ENCODE data around the gene ZNF541.
A peak's percentile ranks its signal among the peaks of the same experiment; 100 is the strongest.

ZNF541 gene

GRCh38 chr19:47582320-47582909 is 9.5 kb upstream of the ZNF541 start:
- Histone ChIP-seq H3K4me3 (ENCODE audit: low read depth, low read length) (no peak overlapping the region), H3K14ac (ENCODE audit: low read length) (no peak overlapping the region), H4K91ac (ENCODE audit: low read depth, low read length) (no peak overlapping the region), H3K9me3 (ENCODE audit: insufficient read depth, low read depth, low read length) (peaks cover 9% of the 10 kb centered on the region), H3K27ac (ENCODE audit: low read depth, low read length) (no peak overlapping the region), H3K23ac (ENCODE audit: low read length) (no peak overlapping the region), H3K18ac (ENCODE audit: low read length) (no peak overlapping the region), H3K79me2 (ENCODE audit: control insufficient read depth, insufficient read depth, low read length, poor library complexity) (no peaks in the 10 kb centered on the region), H3K9ac (ENCODE audit: low read length) (no peak overlapping the region), H4K8ac (ENCODE audit: low read depth, low read length) (no peak overlapping the region), H4K12ac (ENCODE audit: low read depth, low read length) (no peak overlapping the region), H3K4me1 (ENCODE audit: control insufficient read depth in 1 of 2, insufficient read depth in 2 of 2, low read length in 2 of 2) (peaks cover 5% of the 10 kb centered on the region in 2 experiments), H2BK12ac (ENCODE audit: low read length) (no peak overlapping the region), H2BK120ac (ENCODE audit: insufficient read depth, low read length, poor library complexity) (no peak overlapping the region), H3K27me3 (ENCODE audit: insufficient read depth, low read length) (no peaks in the 10 kb centered on the region), H3K36me3 (ENCODE audit: control insufficient read depth in 1 of 2, insufficient read depth in 2 of 2, low read length in 2 of 2) (peaks cover 2% of the 10 kb centered on the region in 2 experiments), H2AK5ac (ENCODE audit: low read length) (no peak overlapping the region), H3K79me1 (ENCODE audit: low read length) (peaks cover 2% of the 10 kb centered on the region), H3K4ac (ENCODE audit: low read depth, low read length) (no peak overlapping the region), H2BK5ac (ENCODE audit: low read depth, low read length, poor library complexity) (no peak overlapping the region), H2AFZ (ENCODE audit: insufficient read depth, low read length, poor library complexity) (no peak overlapping the region), H3K4me2 (ENCODE audit: low read length) (no peak overlapping the region)
- no CpG with 5 or more reads among the region's 6 CpGs for WGBS (ENCODE audit: extremely low coverage, insufficient coverage, insufficient read length)
- DNase-seq = no peak

GRCh38 chr19:47581605-47582319 is 8.8 kb upstream of the ZNF541 start:
- no peak for DNase-seq
- no CpG with 5 or more reads among the region's 6 CpGs for WGBS (ENCODE audit: extremely low coverage, insufficient coverage, insufficient read length)
- peaks cover 2% of the 10 kb centered on the region in 2 experiments for H3K36me3 ChIP-seq (ENCODE audit: control insufficient read depth in 1 of 2, insufficient read depth in 2 of 2, low read length in 2 of 2)

GRCh38 chr19:47580397-47580796 is 7.4 kb upstream of the ZNF541 start:
- Histone ChIP-seq H3K4me3 (ENCODE audit: low read depth, low read length) (no peak overlapping the region), H3K14ac (ENCODE audit: low read length) (no peak overlapping the region), H3K4me1 (ENCODE audit: control insufficient read depth in 1 of 2, insufficient read depth in 2 of 2, low read length in 2 of 2) (peaks cover 5% of the 10 kb centered on the region in 2 experiments), H2BK5ac (ENCODE audit: low read depth, low read length, poor library complexity) (no peak overlapping the region), H2AFZ (ENCODE audit: insufficient read depth, low read length, poor library complexity) (no peak overlapping the region), H3K79me1 (ENCODE audit: low read length) (peaks cover 2% of the 10 kb centered on the region), H3K9ac (ENCODE audit: low read length) (no peak overlapping the region), H4K12ac (ENCODE audit: low read depth, low read length) (no peak overlapping the region), H2BK120ac (ENCODE audit: insufficient read depth, low read length, poor library complexity) (no peak overlapping the region), H3K18ac (ENCODE audit: low read length) (no peak overlapping the region), H3K79me2 (ENCODE audit: control insufficient read depth, insufficient read depth, low read length, poor library complexity) (no peaks in the 10 kb centered on the region), H4K8ac (ENCODE audit: low read depth, low read length) (no peak overlapping the region), H3K9me3 (ENCODE audit: insufficient read depth, low read depth, low read length) (no peaks in the 10 kb centered on the region), H3K23ac (ENCODE audit: low read length) (no peak overlapping the region), H3K4me2 (ENCODE audit: low read length) (no peak overlapping the region), H2AK5ac (ENCODE audit: low read length) (no peak overlapping the region), H3K4ac (ENCODE audit: low read depth, low read length) (no peak overlapping the region), H2BK12ac (ENCODE audit: low read length) (no peak overlapping the region), H3K36me3 (ENCODE audit: control insufficient read depth in 1 of 2, insufficient read depth in 2 of 2, low read length in 2 of 2) (no peaks in the 10 kb centered on the region), H3K27me3 (ENCODE audit: insufficient read depth, low read length) (no peaks in the 10 kb centered on the region), H4K91ac (ENCODE audit: low read depth, low read length) (no peak overlapping the region), H3K27ac (ENCODE audit: low read depth, low read length) (no peak overlapping the region)
- WGBS (ENCODE audit: extremely low coverage, insufficient coverage, insufficient read length) = no CpG with 5 or more reads among the region's 3 CpGs
- DNase-seq = no peak

More at GRCh38 chr19:47581605-47582319, 8.8 kb upstream of the ZNF541 start:
- Histone ChIP-seq H2AK5ac (ENCODE audit: low read length) (no peak overlapping the region), H4K91ac (ENCODE audit: low read depth, low read length) (peak overlapping the region; percentile 13), H3K14ac (ENCODE audit: low read length) (no peak overlapping the region), H2AFZ (ENCODE audit: insufficient read depth, low read length, poor library complexity) (no peak overlapping the region), H2BK12ac (ENCODE audit: low read length) (peak overlapping the region; percentile 2), H3K79me1 (ENCODE audit: low read length) (peaks cover 2% of the 10 kb centered on the region), H3K23ac (ENCODE audit: low read length) (no peak overlapping the region), H2BK120ac (ENCODE audit: insufficient read depth, low read length, poor library complexity) (peak overlapping the region; percentile 10), H4K12ac (ENCODE audit: low read depth, low read length) (no peak overlapping the region), H3K27ac (ENCODE audit: low read depth, low read length) (no peak overlapping the region), H3K4me2 (ENCODE audit: low read length) (no peak overlapping the region), H3K4ac (ENCODE audit: low read depth, low read length) (no peak overlapping the region), H3K4me1 (ENCODE audit: control insufficient read depth in 1 of 2, insufficient read depth in 2 of 2, low read length in 2 of 2) (peaks cover 5% of the 10 kb centered on the region in 2 experiments), H2BK5ac (ENCODE audit: low read depth, low read length, poor library complexity) (no peak overlapping the region), H3K27me3 (ENCODE audit: insufficient read depth, low read length) (no peaks in the 10 kb centered on the region), H3K79me2 (ENCODE audit: control insufficient read depth, insufficient read depth, low read length, poor library complexity) (no peaks in the 10 kb centered on the region), H3K4me3 (ENCODE audit: low read depth, low read length) (no peak overlapping the region), H3K18ac (ENCODE audit: low read length) (no peak overlapping the region), H3K9me3 (ENCODE audit: insufficient read depth, low read depth, low read length) (peaks cover 9% of the 10 kb centered on the region), H4K8ac (ENCODE audit: low read depth, low read length) (peak overlapping the region; percentile 66), H3K9ac (ENCODE audit: low read length) (no peak overlapping the region)

DNA sequence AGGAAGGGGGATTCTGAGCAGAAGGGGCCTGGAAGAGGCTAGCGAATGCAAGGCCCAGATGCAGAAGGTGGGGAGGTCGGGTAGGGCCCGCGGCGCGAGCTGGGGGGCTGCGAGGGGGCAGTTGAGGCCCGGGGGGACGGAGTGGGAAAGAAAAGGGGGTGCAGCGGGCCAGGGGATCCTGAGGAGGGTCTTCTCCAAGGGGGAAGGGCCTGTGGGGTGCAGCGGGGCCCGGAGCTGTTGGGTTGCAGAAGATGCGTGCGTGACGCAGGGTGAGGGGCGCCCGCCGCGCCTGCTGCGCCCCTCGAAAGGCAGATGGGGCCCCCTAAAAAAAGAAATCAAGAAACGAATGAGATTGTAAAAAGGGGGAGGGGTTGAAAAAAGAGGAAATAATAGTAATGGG is 313 bp downstream of the ZNF541 start:
- no peaks in the 10 kb centered on the region for H3K9me3 ChIP-seq (ENCODE audit: insufficient read depth, low read depth, low read length)
- H4K12ac ChIP-seq (ENCODE audit: low read depth, low read length) = no peak overlapping the region
- no peak overlapping the region for H2AFZ ChIP-seq (ENCODE audit: insufficient read depth, low read length, poor library complexity)
- no peak overlapping the region for H3K23ac ChIP-seq (ENCODE audit: low read length)
- DNase-seq = no peak
- H3K4ac ChIP-seq (ENCODE audit: low read depth, low read length) = no peak overlapping the region
- H2BK120ac ChIP-seq (ENCODE audit: insufficient read depth, low read length, poor library complexity) = no peak overlapping the region
- H3K36me3 ChIP-seq (ENCODE audit: control insufficient read depth in 1 of 2, insufficient read depth in 2 of 2, low read length in 2 of 2) = no peaks in the 10 kb centered on the region
- no peak overlapping the region for H2AK5ac ChIP-seq (ENCODE audit: low read length)
- H3K4me2 ChIP-seq (ENCODE audit: low read length) = no peak overlapping the region
- H3K4me3 ChIP-seq (ENCODE audit: low read depth, low read length) = no peak overlapping the region
- H3K27ac ChIP-seq (ENCODE audit: low read depth, low read length) = no peak overlapping the region
- no peak overlapping the region for H4K91ac ChIP-seq (ENCODE audit: low read depth, low read length)
- no peaks in the 10 kb centered on the region for H3K79me2 ChIP-seq (ENCODE audit: control insufficient read depth, insufficient read depth, low read length, poor library complexity)
- H3K79me1 ChIP-seq (ENCODE audit: low read length) = no peaks in the 10 kb centered on the region
- H3K18ac ChIP-seq (ENCODE audit: low read length) = no peak overlapping the region
- H2BK12ac ChIP-seq (ENCODE audit: low read length) = no peak overlapping the region
- no peaks in the 10 kb centered on the region for H3K27me3 ChIP-seq (ENCODE audit: insufficient read depth, low read length)
- H4K8ac ChIP-seq (ENCODE audit: low read depth, low read length) = no peak overlapping the region
- no peak overlapping the region for H3K9ac ChIP-seq (ENCODE audit: low read length)
- 100% methylated on average over 1 of the region's 22 CpGs for WGBS (ENCODE audit: extremely low coverage, insufficient coverage, insufficient read length)
- no peak overlapping the region for H2BK5ac ChIP-seq (ENCODE audit: low read depth, low read length, poor library complexity)
- no peak overlapping the region for H3K14ac ChIP-seq (ENCODE audit: low read length)
- H3K4me1 ChIP-seq (ENCODE audit: control insufficient read depth in 1 of 2, insufficient read depth in 2 of 2, low read length in 2 of 2) = no peaks in the 10 kb centered on the region

Data from trophoblast cell (in vitro differentiated cells and primary cell).